MM.1S (cell line): ENCODE data around the gene CCL15.
A peak's percentile ranks its signal among the peaks of the same experiment; 100 is the strongest.

ENCODE experiments used
- DNase-seq: peaks from one replicate; pipeline ENCODE4 v3.0.0-alpha.2; 2015
- H2AFZ ChIP-seq: fragments of 300-600 bp; sonication (generic); 2 replicates; pipeline ENCODE4 v1.6.0; 2016; ENCODE audit warnings: antibody characterized with exemption, low read length
- H3F3A ChIP-seq: fragments of 300-600 bp; sonication (generic); 2 replicates; pipeline ENCODE4 v1.6.1; 2016; ENCODE audit warnings: mild to moderate bottlenecking, antibody characterized with exemption, low read length, moderate library complexity, mixed read lengths; ENCODE audit not compliant: insufficient read depth
- H3K27ac ChIP-seq: fragments of 300-600 bp; sonication (generic); 2 replicates; pipeline ENCODE4 v1.5.1; 2016; ENCODE audit warnings: mild to moderate bottlenecking, low read length
- H3K27me3 ChIP-seq: fragments of 300-600 bp; sonication (generic); replicated peaks from 2 replicates; pipeline ENCODE4 v1.6.0; 2016; ENCODE audit warnings: low read length; ENCODE audit not compliant: insufficient read depth
- H3K36me3 ChIP-seq: fragments of 300-600 bp; sonication (generic); replicated peaks from 2 replicates; pipeline ENCODE4 v1.6.1; 2016; ENCODE audit warnings: mild to moderate bottlenecking, low read length, mixed read lengths; ENCODE audit not compliant: insufficient read depth
- H3K4me1 ChIP-seq: fragments of 300-600 bp; sonication (generic); 2 replicates; pipeline ENCODE4 v1.6.1; 2016; ENCODE audit warnings: low read length, mixed read lengths
- H3K4me2 ChIP-seq: fragments of 300-600 bp; sonication (generic); 2 replicates; pipeline ENCODE4 v1.6.0; 2016; ENCODE audit warnings: low read depth, low read length
- H3K4me3 ChIP-seq: fragments of 300-600 bp; sonication (generic); 2 replicates; pipeline ENCODE4 v1.5.1; 2016; ENCODE audit warnings: low read length, mixed read lengths
- H3K79me2 ChIP-seq: fragments of 300-600 bp; sonication (generic); 2 replicates; pipeline ENCODE4 v1.6.1; 2016; ENCODE audit warnings: mixed run types, low read length, mixed read lengths
- H3K9ac ChIP-seq: fragments of 300-600 bp; sonication (generic); 2 replicates; pipeline ENCODE4 v1.6.1; 2016; ENCODE audit warnings: low read length, mixed read lengths
- H3K9me2 ChIP-seq: fragments of 300-600 bp; sonication (generic); replicated peaks from 2 replicates; pipeline ENCODE4 v1.6.1; 2016; ENCODE audit warnings: mild to moderate bottlenecking, low read length, mixed read lengths; ENCODE audit not compliant: insufficient read depth
- H3K9me3 ChIP-seq: fragments of 300-600 bp; sonication (generic); replicated peaks from 2 replicates; pipeline ENCODE4 v1.6.1; 2016; ENCODE audit warnings: mild to moderate bottlenecking, low read length, mixed read lengths; ENCODE audit not compliant: insufficient read depth
- H4K20me1 ChIP-seq: fragments of 300-600 bp; sonication (generic); 2 replicates; pipeline ENCODE4 v1.6.1; 2016; ENCODE audit warnings: mild to moderate bottlenecking, low read length, moderate library complexity, mixed read lengths; ENCODE audit not compliant: insufficient read depth
- EZH2 ChIP-seq: fragments of 300-600 bp; sonication (generic); optimal IDR thresholded peaks from 2 replicates; pipeline ENCODE3; 2017; ENCODE audit warnings: low read depth, mild to moderate bottlenecking, antibody characterized with exemption, low read length, mixed read lengths
- EZH2phosphoT487 ChIP-seq: fragments of 300-600 bp; sonication (generic); IDR thresholded peaks from 2 replicates; pipeline ENCODE4 v1.6.1; 2018; ENCODE audit warnings: antibody characterized with exemption, low read length
- TF ChIP-seq, protein P1 (sequence below): fragments of 300-600 bp; sonication (generic); IDR thresholded peaks from 2 replicates; pipeline ENCODE4 v1.5.1; 2016; ENCODE audit warnings: antibody characterized with exemption, low read length, mixed read lengths

The CCL15 gene

DNA sequence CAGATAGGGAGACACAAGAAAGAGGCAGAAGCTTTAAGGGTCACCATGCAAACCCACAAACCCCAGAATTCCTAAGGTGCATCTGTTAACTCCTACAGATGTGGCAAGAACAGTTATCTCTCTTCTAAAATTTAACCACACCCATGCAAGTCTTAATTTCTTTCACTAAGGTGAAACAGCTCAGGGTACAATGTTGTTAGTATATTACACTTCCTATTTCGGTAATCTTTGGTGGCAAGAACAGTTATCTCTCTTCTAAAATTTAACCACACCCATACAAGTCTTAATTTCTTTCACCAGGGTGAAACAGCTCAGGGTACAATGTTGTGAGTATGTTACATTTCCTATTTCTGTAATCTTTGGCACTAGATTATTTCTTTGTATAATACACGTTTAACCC is 9.8 kb upstream of the CCL15 start:
- Histone ChIP-seq H3K4me3 (no peak overlapping the region), H3K9me3 (no peaks in the 10 kb centered on the region), H3K36me3 (no peaks in the 10 kb centered on the region), H3K27me3 (no peaks in the 10 kb centered on the region), H3K4me1 (peaks cover 18% of the 10 kb centered on the region), H3K27ac (no peak overlapping the region), H3K4me2 (no peak overlapping the region), H4K20me1 (no peaks in the 10 kb centered on the region), H3K9ac (no peak overlapping the region), H3F3A (peaks cover 9% of the 10 kb centered on the region; the same call in 1 of the 2 replicates), H3K79me2 (no peaks in the 10 kb centered on the region), H2AFZ (no peak overlapping the region), H3K9me2 (no peaks in the 10 kb centered on the region)
- no peak for DNase-seq
- TF ChIP-seq, protein P1, sequence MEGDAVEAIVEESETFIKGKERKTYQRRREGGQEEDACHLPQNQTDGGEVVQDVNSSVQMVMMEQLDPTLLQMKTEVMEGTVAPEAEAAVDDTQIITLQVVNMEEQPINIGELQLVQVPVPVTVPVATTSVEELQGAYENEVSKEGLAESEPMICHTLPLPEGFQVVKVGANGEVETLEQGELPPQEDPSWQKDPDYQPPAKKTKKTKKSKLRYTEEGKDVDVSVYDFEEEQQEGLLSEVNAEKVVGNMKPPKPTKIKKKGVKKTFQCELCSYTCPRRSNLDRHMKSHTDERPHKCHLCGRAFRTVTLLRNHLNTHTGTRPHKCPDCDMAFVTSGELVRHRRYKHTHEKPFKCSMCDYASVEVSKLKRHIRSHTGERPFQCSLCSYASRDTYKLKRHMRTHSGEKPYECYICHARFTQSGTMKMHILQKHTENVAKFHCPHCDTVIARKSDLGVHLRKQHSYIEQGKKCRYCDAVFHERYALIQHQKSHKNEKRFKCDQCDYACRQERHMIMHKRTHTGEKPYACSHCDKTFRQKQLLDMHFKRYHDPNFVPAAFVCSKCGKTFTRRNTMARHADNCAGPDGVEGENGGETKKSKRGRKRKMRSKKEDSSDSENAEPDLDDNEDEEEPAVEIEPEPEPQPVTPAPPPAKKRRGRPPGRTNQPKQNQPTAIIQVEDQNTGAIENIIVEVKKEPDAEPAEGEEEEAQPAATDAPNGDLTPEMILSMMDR = no peak
- TF ChIP-seq EZH2phosphoT487 (no peak), EZH2 (no peak)

DNA sequence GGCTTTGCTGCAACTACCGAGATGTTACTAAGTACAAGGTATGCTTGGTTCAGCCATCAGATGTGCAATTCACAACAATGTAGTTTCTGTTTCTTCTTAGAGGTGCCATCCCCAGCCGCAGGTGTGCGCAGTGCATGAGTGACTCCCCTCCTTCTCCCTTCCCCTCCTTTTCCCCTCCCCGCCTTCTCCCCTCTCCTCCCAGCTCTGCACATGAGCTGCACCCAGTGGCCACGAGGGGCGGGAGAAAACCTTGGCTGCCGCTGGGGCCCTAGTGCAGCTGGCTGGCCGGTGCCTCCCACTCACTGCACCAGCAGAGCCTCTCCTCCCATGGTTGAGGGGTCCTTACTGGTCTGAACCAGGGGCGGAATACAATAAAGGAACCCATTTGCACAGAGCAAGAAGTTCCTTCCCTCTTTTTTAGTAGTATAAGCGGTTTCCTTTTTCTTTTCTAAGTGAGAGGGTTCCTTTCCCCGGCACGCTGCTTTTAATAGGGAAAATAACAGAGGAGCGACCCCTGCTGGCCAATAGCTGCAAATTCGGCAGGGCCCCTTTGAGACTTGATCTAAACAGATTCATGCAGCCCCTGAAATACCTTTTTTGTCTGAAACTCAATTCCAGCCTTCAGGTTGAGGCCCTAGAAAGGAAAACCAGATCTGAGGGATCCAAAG is 7.8 kb upstream of the CCL15 start:
- DNase-seq = peak; percentile 83
- H3K4me1 ChIP-seq = peaks cover 19% of the 10 kb centered on the region
- no peaks in the 10 kb centered on the region for H3K79me2 ChIP-seq
- no peaks in the 10 kb centered on the region for H3K9me2 ChIP-seq
- H3K27ac ChIP-seq = peak overlapping the region; percentile 78
- no peaks in the 10 kb centered on the region for H4K20me1 ChIP-seq
- no peaks in the 10 kb centered on the region for H3K9me3 ChIP-seq
- H3K4me3 ChIP-seq = peak overlapping the region; percentile 45
- peak overlapping the region; percentile 72 for H2AFZ ChIP-seq
- peaks cover 4% of the 10 kb centered on the region; the same call in 1 of the 2 replicates for H3F3A ChIP-seq
- peak overlapping the region; percentile 35; the same call in 1 of the 2 replicates for H3K9ac ChIP-seq
- TF ChIP-seq, protein P1 = peak; percentile 73
- no peak for TF ChIP-seq EZH2
- peak overlapping the region; percentile 68 for H3K4me2 ChIP-seq
- H3K27me3 ChIP-seq = no peaks in the 10 kb centered on the region
- no peaks in the 10 kb centered on the region for H3K36me3 ChIP-seq

DNA sequence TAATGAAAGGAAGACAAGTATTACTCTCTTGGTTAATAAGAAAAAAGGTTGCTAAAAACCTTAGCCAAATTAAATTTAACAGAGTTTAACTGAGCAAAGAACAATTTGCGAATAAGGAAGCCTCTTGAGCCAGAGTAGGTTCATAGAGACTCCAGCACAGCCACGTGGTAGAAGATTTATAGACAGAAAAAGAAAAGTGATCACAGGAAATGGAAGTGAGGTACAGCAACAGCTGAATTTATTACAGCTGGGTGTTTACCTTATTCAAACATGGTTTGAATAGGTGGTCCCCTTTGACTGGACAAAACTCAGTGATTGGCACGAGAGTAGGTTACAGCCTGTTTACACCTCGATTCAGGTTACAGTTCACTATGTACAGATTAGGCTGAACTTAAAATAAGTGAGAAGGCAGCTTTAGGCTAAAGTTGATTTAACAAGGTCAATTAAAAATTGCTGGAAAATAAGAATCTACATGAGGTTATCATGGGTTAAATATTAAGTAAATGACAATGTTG is 3.3 kb upstream of the CCL15 start:
- TF ChIP-seq EZH2phosphoT487 = no peak
- TF ChIP-seq, protein P1 = no peak
- no peak for TF ChIP-seq EZH2
- Histone ChIP-seq H3K9ac (peak overlapping the region; percentile 10; the same call in 1 of the 2 replicates), H3K27me3 (no peaks in the 10 kb centered on the region), H3F3A (peaks cover 4% of the 10 kb centered on the region; the same call in 1 of the 2 replicates), H4K20me1 (no peaks in the 10 kb centered on the region), H3K79me2 (no peaks in the 10 kb centered on the region), H2AFZ (peak overlapping the region; percentile 65), H3K4me3 (no peak overlapping the region), H3K4me2 (peak overlapping the region; percentile 56), H3K9me2 (no peaks in the 10 kb centered on the region), H3K9me3 (no peaks in the 10 kb centered on the region), H3K36me3 (no peaks in the 10 kb centered on the region), H3K27ac (no peak overlapping the region; the same call in 1 of the 2 replicates), H3K4me1 (peaks cover 19% of the 10 kb centered on the region)
- peak; percentile 33 for DNase-seq
